HG03521 (cell line): ENCODE results near the gene GDF7.
A peak's percentile ranks its signal among the peaks of the same experiment; 100 is the strongest.

Experiments
- ATAC-seq: cut with Tn5 transposase; IDR thresholded peaks from one replicate; pipeline ENCODE4 v1.9.1; 2021; ENCODE audit warnings: mild to moderate bottlenecking, moderate library complexity; ENCODE audit not compliant: unreplicated experiment

The GDF7 gene

GRCh38 chr2:20672201-20672951, 5.4 kb downstream of the GDF7 start:
- ATAC-seq: no peak

GRCh38 chr2:20673686-20674308, 6.9 kb downstream of the GDF7 start:
- no peak for ATAC-seq

- no peak for ATAC-seq
Measured at GRCh38 chr2:20674309-20674965, 7.5 kb downstream of the GDF7 start.

- ATAC-seq: no peak
Measured at GRCh38 chr2:20674974-20675679, 8.2 kb downstream of the GDF7 start.

GRCh38 chr2:20675701-20676352, 8.9 kb downstream of the GDF7 start:
- ATAC-seq: peak; percentile 69

- ATAC-seq: peak; percentile 42
Measured at GRCh38 chr2:20676353-20677215, 9.6 kb downstream of the GDF7 start.

GRCh38 chr2:20677301-20678085, 10.5 kb downstream of the GDF7 start:
- peak; percentile 39 for ATAC-seq

GRCh38 chr2:20678086-20678395, 11.1 kb downstream of the GDF7 start:
- ATAC-seq: no peak

- no peak for ATAC-seq
Measured at GRCh38 chr2:20678780-20679179, 11.8 kb downstream of the GDF7 start.

- ATAC-seq: no peak
Measured at GRCh38 chr2:20680744-20681375, 13.9 kb downstream of the GDF7 start.

GRCh38 chr2:20682167-20682920, 15.4 kb downstream of the GDF7 start:
- ATAC-seq: no peak

GRCh38 chr2:20684581-20685063, 17.7 kb downstream of the GDF7 start:
- no peak for ATAC-seq

- no peak for ATAC-seq
Measured at GRCh38 chr2:20687260-20687832, 20.4 kb downstream of the GDF7 start.

GRCh38 chr2:20689428-20690264, 22.7 kb downstream of the GDF7 start:
- ATAC-seq: no peak

GRCh38 chr2:20691076-20691734, 24.3 kb downstream of the GDF7 start:
- ATAC-seq: no peak

- no peak for ATAC-seq
Measured at GRCh38 chr2:20692081-20692480, 25.1 kb downstream of the GDF7 start.
